GM18868 (cell line): Measurements from ENCODE around the gene CPA4.

ENCODE experiments used
- ATAC-seq: cut with Tn5 transposase; IDR thresholded peaks from one replicate; pipeline ENCODE4 v1.9.1; 2021; ENCODE audit warnings: mild to moderate bottlenecking, moderate library complexity; ENCODE audit not compliant: unreplicated experiment

CPA4 gene

DNA sequence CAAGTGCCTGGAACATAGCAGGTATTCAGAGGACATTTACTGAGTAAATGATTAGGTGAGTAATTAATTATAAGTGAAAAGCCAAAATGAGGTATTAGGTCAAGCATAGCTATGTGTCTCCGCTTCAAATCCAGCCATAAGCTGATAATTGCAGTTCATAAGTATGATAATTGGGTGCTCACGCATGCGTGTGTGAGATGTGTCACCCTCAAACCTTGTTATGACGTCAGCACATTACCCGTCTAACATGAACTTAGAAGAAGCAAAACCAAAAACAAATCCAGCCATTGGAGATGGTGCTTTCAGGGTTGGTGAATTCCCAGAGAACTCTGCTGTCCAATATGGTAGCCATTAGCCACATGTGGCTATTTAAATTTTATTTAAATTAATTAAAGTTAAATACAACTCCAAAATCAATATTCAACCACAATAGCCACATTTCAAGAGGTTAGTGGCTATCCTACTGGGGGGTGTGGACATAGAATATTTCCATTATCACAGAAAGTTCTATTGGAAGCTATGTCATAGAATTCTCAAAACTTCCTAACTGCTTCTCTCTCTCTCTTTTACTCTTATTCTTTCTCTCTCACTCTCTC is 51.4 kb downstream of the CPA4 start, which contains the start of gene CPA5:
Gene CPA5 (plus strand): TSS at position 546 of the 596 bp plus-strand sequence. CDS start 1,670 bp downstream, outside the sequence.
- ATAC-seq, result no peak

DNA sequence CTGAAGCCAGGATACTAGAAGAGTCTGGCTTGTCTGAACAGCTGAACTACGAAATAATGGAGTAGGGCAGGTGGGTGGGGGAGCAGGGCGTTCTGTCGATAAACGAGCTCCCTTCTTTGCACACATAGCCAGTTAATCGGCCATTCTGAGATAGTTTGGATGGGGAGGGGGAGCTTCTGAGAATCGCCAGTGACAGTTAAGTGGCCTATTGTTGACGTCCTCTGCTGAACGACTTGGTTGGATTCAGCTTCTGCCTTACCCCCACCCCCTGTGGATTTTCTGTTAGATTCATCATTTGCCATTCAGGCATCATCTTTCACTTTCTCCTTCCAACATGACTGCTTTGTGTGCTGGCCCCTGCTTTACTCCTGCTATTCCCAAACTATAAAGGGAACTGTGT is 52.2 kb downstream of the CPA4 start:
- ATAC-seq, result no peak

DNA sequence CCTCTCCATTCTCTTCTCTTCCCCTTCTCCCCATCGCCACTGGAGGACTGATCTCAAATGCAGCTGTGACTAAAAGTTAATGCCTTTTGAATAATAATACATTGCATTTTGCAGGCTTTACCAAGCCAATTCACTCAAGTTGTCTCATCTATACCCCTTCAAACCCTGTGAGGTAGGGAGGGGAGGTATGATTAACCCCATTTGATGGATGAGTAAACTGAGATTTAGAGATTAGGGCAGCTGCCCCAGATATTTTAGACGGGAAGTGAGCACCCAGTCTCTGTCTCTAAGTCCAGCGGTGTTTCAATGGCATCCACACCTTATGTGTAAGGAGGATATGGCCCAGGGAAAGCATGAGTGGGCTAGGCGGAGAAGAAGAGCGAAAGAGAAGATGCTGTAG is 52.8 kb downstream of the CPA4 start:
- no peak for ATAC-seq

DNA sequence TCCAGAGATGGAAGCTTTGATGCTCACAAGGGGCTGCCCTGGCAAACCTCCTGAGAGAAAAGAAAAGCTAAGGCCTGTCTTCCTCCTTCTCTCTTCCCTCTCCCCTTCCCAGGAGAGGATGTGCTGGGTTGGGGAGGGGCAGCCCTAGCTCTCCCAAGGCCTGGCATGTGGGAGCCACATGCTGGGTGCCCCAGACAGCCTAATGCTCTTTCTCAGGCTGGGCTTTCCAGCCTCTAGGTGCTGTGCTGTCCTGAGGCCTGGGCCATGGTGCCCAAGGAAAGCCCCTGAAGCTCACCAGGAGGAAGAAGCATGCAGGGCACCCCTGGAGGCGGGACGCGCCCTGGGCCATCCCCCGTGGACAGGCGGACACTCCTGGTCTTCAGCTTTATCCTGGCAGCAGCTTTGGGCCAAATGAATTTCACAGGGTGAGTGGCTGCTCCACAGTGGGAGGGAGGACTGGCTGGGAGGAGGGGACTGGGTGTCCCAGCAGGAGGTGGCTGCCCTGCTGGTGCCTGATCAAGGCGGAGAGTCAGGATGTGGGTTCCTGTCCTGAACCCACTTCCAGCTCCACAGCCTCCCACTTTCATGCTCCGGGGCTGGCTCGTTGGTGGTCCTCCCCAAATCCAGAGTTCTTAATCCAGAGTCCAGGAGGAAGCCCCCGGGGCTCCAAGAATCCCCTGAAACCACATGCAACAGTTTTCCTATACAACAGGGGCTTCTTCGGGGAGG is 53.4 kb downstream of the CPA4 start:
- no peak for ATAC-seq

DNA sequence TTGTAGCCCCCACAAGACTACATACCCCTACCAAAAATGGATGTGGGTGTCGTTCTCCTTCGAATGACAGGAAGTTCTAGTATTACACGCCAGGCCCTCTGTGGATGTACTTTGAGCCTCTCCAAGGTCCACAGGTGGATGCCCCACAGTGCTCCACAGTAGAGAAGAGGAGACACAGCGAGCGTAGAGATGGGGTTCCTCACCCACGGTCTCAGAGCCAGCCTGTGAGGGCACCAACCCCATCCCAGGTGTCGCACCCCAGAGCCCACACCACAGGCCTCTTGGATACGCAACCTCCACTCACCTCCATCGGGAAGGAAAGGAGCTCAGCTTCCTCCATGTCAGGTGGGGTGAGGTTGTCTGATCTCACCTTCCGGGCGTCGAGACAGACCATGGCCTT is 54.0 kb downstream of the CPA4 start:
- no peak for ATAC-seq

DNA sequence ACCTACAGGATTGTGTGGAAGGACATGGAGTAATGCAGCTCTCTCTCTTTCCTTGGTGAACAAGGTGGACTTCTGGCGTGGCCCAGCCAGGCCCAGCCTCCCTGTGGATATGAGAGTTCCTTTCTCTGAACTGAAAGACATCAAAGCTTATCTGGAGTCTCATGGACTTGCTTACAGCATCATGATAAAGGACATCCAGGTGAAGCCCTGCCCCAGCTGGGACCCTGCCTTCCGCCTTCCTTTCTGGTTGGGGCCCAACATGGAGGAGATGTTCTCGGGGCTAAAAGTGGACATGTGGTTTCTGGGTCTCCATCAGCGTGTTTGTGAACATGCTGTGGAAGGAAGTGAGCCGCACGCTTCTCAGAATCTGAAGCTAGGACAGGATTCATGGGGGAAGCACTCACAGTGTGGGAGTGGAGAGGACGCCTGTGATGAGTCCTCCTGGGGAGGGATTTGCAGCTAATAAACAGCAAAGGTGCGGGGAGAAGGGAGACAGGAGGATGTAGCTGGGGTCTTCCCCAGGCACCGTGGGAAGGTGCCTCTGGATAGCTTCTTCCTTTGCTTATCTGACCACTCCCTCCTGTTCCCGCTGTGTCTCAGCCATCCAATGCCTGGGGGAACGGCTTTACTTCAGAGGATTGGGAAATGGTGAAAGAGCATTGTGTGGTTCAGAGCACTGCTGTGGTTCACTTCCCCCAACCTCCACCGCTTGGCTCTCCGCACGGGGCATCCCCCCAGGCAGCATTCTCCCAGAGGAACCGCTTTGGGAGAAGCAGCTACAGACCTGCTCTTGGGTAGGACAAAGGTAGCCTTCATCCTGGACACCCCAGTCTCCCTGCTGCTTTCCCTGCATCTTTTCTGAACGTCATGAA is 57.2 kb downstream of the CPA4 start:
- no peak for ATAC-seq

DNA sequence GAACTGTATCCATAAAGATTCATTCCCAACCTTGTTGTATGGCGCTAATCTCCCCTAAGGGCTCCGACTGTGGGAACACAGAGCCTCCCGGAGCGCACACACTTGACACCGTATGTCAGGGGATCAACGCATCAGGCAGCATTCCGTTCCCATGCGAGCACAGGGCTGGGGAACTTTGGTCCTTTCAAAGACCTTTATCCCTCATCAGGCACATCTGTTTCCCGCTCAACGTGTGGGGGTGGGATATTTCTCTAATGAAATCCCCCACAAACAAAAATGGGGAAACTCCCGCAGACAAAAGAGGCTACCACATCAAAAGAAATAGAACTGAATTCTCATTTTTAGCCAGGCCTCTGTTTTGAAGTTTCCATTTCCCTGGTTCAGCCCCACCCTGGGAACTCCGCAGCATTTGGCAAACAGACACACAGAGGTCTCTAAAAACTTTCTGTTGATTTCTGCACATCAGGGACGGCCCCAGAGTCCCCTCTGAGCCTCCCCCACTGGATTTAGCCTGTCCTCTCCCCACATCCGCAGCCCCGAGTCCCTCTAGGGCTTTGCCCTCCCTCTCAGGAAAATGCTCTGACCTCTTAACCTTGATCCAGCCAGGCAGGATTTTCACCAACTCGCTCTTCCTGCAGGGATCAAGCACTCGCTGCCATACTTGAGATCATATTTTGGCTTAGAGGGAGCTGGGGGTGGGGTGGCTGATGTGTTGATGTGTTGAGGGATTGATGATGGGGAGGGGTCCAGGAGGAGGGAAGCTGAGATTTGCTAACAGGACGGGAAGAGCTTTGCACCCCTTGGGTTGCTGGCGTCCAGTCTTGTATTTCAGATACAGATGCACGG is 58.2 kb downstream of the CPA4 start:
- peak; percentile 52 for ATAC-seq

DNA sequence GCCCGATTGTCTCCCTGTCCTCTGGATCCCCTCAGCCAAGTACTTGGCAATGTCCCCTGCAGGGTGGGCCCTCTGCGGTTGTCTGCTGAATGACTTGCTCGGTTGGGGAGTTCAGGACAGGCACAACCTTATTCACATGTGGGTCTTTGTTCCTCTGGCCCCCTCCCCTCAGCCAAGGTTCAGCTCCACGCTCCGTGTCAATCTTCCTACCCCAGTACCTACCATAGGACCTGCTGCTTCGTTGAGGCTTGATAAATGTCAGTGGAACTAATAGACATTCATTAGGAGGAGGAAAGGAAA is 58.8 kb downstream of the CPA4 start:
- no peak for ATAC-seq

DNA sequence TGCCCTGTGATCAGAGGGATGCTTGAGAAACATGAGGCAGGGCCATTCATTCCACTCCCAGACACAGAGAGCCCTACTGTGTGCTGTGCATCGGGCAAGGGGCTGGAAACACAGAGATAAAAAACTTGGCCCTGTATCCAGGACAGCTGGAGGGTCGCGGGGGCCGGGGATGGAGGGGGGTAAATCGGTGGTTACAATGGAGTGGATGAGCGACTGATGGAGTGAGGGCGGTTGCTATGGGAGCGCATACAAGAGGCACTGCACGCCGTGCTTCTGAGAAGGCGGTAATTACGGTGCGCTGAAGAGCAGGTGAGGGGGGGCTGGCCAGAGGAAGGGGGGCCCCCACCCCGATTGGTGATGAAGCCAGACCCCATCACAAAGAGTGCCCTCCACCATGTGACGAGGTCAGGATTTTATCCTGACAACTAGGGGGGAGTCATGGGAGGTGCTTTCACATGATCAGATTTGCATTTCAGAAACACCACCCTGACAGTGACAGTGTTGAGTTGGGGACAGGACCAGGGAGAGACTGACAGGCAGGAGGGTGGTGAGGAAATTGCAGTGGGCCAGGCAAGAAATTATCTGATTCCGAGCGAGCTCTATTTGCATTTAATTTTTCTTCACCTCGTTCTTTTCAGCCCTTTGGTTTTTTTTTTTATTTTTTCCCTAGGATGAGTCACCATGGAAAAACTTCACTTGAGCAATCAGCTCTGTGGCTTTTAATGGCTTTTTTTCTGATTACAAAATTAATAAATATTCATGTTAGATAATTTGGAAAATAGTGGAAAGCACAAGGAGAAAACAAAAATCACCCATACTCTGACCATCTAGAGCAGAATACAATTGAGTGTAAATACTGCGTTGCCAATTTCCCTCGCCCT is 59.5 kb downstream of the CPA4 start:
- no peak for ATAC-seq

DNA sequence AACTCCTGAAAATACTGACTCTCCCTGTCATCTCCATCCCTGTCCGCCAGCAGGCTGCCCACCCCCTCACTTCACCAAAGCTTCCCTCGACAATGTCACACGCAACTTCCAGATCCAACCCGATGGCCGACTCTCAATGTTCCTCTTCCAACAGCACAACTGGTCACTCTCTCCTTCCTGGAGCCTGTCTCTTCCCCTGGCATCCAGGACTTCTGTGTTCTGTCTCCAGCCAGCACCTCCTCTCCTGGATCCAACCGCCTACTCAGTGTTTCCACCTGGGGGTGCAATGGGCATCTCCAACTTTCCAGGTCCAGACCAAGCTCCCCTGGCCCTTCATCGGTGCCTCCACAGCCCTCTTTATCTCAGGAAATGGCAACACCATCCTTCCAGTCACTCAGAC is 60.2 kb downstream of the CPA4 start:
- ATAC-seq, result no peak

DNA sequence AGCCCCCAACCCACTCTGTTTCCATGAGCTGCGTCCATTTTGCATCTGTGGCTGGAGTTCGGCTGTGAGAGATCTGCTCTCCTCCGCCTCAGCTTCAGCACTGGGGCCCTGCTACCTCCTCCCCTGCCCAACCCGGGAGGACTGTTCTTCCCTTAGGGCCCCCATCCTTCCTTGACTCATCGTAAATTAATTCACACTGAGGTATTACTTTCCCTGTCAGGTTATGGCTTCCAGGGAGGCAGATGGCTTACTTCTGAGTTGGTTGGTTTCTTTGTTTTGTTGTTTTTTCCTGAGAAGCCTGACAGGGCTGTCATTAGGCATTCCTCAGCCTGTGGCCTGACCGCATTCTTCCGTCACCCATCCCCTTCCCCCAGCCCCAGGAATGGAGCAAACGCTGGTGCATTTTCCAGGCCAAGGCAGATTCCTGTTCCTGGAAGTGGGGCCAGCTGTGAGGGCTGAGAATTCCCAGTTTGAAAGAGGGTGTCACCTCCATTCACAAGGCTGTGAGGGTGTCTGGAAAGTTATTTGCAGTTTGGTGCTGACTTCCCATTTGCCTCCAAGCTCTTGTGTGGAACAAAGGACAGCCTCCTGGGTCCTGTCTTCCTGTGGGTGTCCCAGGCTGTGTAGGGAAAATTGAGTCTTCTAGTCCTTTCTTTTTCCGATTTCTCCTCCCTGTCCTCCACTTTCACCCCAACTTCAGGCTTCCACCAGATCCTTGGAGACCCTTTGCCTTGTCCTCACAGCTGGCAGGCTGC is 63.3 kb downstream of the CPA4 start:
- no peak for ATAC-seq

DNA sequence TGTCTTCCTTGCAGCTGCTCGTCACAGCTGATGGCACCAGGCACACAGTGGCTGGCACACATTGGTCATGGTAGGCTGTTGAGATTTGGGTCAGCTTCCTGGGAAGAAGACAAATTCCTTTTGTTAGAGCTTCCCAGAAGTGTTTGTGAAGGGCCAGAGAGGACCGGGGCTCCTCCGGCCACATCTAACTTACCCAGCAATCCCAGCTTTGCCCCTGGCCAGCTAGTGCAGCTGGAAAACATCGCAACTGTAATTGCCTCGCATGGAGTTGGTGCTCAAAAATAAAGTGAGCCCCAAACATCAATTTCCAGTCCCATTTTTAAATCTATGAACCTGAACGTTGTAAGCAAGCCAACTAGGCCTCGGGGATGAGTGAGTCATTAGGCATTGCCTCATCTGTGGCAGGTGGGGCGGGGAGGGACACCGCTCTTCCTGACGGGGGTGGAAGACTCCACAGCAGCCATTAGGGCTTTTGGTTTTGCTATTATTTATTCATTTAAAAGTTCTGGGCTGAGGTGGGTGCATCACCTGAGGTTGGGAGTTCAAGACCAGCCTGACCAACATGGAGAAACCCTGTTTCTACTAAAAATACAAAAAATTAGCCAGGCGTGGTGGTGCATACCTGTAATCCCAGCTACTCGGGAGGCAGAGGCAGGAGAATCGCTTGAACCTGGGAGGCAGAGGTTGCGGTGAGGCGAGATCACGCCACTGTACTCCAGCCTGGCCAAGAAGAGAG is 64.1 kb downstream of the CPA4 start:
- ATAC-seq, result no peak

DNA sequence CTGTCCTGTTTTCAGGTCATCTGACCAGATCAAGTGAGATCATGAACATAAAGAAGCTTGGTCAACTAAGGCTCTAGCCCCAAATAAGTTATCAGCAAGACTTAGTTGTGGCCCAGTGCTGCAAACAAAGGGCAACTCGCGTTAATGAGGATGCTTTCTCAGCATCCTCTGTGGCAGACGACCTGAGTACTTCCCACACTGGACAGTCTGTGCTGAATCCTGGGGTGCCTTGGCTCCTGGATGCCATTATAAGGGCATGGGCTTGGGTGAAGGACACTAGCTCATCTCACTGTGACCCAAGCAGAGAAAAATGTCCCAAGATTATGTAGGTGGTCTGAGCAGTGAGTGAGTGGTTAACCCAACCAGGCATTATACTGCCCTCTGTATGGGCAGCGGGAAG is 65.5 kb downstream of the CPA4 start:
- no peak for ATAC-seq

DNA sequence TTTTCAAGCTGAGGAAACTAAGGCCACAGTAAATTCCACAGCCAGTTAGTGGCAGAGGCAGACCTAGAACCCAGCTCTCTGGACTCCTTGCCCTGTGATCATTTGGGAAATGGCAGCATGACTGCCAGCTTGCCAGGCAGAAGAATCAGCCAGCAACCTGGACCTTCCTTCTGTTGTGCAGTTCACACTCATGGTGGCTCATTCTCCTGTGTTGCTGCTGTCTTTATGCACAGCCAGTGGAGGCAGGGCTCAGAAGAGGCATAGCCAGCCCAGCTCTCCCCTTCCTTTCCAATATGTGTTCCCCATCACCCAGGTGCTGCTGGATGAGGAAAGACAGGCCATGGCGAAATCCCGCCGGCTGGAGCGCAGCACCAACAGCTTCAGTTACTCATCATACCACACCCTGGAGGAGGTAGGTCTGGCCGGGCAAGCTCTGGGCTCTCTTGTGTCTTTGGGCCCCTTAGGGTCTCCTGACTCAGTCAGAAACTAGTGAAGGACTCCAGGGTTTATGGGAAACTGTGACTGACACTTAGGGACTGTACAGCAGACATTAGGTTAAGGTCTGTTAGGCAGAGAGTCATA is 66.4 kb downstream of the CPA4 start:
- ATAC-seq, result no peak

DNA sequence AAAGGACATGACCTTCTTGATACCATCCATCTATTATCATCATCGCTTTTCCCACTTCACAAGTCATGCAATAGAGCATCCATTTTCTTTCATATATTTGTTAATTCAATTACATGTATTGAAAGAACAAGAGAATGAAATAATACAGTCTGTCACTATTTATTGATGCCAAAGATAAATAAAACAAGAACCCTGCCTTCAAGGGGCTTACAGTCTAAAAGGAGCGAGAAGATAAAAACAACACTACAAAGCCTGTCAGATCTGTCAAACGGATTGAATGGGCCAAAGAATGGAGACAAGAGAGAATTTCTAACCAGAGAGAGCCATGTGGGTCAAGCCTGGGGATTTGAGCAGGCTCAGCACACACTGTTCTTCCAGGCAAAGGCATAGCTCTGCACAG is 67.6 kb downstream of the CPA4 start:
- no peak for ATAC-seq

DNA sequence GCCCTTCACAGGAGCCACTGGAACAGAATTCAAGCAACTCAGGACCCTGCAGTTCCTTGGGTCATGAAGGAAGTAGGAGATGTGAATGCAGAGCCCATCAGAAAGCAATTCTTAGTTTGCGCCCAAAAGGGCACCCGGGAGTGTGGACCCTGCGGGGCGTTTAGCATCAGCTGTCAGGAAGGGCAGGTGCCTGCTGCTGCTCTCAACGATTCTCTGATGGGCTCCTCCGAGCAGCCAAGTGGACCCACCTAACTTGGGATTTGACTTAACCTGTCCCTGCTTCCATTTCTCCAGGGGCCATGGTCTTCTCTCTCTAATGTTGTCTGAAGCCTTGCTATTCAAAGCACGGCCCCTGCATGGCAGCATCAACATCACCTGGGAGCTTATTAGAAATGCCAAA is 68.7 kb downstream of the CPA4 start:
- ATAC-seq, result no peak

DNA sequence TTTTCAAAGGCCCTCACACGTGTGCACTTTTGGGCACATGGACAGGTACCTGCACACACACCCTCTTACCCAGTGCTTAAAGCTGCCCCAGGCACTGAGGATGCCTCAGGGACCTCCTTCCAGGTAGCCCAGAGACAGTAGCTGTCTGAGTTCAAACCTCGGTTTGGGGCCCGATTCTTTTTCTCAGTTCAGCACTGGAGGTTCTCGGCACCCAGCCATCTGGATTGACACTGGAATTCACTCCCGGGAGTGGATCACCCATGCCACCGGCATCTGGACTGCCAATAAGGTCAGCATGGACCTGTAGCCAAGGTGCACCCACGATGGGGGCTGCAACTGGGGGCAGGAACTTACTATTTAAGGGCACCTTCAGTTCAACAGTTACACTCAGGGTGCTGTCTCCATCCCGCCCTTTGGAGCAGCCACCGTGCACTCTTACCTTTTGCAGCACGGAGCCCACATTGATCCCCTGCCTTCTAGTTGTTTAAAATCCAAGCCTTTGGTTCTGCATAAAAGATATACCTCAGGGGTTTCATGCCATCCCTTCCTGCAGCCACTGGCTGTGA is 69.4 kb downstream of the CPA4 start:
- no peak for ATAC-seq
